Smooth muscle cell of the brain vasculature (primary cell): ENCODE measurements around the gene RASAL1.

Experiments
- DNase-seq: peaks from one replicate; pipeline ENCODE4 v3.0.0-alpha.2; 2012; ENCODE audit warnings: low read depth, low spot score

RASAL1 gene

GRCh38 chr12:113097716-113098440, 37.7 kb downstream of the RASAL1 start:
- no peak for DNase-seq

DNA sequence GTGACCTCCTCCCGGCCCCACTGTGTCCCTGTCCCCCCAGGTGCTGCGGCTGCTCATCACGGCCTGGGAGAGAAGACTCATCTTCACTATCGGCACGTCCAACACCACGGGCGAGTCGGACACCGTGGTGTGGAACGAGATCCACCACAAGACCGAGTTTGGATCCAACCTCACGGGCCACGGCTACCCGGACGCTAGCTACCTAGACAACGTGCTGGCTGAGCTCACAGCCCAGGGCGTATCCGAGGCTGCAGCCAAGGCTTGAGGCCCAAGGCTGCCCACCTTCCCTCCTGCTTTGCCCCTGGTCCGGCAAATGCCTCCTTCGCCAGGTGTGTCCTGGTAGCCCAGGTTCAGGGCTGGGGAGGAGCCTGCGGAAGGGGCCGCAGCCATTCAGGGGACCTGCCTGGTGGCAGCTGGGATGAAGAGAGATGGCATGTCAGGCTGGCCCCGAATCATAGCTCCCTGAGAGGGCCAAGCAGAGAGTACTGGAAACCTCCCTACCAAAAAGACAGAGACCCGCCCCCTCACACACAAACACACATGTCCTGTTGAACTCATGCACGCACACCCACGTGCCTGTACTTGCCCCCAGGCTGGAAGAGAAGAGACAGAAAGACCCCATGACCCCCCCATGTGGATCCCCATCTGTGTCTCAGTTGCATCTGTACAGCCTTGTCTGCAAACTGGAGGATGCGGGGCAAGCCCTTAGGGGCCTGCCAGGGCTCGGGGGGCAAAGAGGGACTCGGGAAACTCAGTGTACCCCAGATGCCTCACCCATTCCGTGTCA, 38.7 kb downstream of the RASAL1 start:
- no peak for DNase-seq

GRCh38 chr12:113095405-113095804, 40.2 kb downstream of the RASAL1 start:
- DNase-seq, result no peak

DNA sequence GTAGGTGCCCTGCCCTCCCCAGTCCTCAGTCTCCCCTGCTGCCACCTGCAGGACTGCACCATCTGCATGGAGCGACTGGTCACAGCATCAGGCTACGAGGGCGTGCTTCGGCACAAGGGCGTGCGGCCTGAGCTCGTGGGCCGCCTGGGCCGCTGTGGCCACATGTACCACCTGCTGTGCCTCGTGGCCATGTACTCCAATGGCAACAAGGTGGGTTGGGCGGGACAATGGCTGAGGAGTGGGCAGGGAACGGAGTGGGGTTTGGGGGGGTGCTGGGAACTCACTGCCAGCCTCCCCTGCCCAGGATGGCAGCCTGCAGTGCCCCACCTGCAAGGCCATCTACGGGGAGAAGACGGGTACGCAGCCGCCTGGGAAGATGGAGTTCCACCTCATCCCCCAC, 40.8 kb downstream of the RASAL1 start:
- DNase-seq, result no peak

- no peak for DNase-seq
These were observed 42.0 kb downstream of the RASAL1 start for GRCh38 chr12:113093409-113094101.

DNA sequence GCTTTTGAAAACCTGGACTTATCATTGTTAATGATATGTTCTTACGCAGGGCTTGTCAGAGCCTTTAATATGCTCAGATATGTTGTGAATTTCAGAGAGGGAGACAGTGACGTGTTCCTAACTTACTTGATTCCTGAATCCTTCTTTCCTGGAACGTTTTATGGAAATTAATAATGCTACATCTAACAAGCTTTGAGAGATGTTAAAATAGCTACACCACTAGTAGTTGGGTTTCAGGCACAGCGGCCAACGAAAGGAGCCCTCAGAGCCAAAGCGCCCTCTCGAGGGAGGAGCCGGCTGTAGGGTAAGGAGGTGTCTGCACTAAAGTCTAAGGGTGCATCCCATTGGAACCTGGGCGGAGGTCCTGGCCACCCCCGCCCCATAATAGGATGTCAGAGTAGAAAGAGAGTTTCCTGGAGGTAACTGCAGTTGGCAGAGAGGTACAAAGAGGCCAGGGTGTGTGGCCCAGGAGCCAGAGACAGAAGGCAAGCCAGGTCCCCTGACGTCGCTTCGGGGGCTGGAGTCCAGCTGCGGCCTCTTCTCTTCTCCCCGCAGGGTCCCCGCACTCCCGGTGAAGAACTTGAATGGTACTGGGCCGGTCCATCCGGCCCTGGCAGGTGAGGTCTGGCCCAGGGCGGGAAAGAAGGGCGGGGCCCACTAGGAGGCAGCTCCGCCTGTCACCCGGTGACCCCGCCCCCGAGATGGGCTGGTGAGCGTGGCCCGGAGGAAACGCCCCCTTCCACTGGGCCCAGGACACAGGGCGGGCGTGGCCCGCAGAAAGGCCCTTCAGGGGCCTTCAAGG, 42.8 kb downstream of the RASAL1 start:
- DNase-seq, result no peak

DNA sequence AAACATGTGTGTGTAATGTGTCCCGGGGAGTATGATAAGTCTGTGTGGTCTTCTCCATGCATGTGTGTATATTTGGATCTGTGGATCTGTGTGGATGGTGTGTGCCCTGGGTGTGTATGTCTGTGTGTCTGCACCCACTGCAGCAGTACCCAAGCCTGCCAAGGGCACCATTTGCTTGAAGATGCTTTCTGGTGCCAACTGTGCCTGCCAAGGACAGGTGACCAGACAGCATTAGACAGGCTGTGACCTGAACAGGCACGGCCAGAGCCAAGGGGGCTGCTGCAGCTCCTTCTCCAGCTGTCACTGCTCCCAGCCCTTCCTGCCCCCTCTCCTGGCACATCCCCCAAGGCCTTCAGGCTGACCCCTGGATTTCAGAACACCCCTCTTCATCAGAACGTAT, 44.1 kb downstream of the RASAL1 start:
- DNase-seq, result no peak

- DNase-seq, result no peak
These were observed 44.8 kb downstream of the RASAL1 start for GRCh38 chr12:113090740-113091139.

DNA sequence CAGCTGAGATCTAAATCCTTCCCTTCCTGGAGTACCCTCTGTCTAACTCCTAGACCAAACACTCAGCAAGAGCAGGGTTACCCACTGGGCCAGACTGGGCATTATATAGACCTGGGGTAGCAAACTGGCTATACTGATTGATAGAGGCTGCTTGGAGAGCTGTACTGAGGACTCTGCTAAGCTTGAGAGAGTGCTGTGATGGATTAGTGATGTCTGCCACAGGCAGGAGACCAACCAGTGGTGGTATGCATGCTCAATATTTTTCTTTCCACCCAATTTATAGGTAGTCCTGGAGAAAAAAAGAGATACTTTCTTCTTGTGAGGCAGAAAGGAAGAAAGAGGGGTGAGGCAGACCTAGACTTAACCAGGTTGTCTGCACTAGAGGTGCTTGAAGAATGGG, 45.7 kb downstream of the RASAL1 start:
- no peak for DNase-seq

DNA sequence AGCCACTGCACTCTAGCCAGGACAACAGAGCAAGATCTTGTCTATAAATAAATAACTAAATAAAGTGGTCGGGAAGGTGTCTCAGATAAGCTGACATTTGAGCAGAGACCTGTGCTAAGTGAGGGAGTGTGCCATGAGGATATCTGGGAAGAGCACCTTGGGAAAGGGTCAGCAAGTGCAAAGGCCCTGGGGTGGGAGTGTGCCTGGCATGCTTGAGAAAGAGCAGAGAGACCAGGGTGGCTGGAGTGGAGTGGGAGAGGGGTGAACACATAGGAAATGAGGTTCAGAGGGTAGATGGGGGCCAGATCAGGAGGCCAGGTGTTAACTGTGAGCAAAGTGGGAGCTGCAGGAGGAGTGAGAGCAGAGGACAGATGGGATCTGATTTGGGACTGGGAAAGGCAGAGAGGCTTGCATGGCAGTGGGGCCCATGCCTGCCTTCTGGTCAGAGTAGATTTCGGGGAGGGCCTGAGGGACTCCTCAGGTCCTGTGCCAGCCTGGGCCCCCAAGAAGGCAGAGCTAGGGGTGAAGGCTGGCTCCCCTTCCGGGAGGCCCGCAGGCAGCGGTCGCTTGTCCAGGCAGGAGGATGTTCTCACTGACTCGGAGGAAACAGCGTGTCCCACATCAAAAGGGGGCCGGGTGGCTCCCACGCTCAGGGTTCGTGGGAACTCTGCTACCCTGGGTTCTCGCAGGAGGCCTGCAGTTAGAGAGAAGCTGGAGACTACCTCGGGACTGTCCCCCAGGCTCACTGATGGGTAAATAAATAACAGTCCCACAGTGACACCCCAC, 46.4 kb downstream of the RASAL1 start:
- DNase-seq, result no peak

GRCh38 chr12:113088037-113088436, 47.5 kb downstream of the RASAL1 start:
- no peak for DNase-seq

- DNase-seq, result no peak
These were observed 48.4 kb downstream of the RASAL1 start for GRCh38 chr12:113087193-113087592.

DNA sequence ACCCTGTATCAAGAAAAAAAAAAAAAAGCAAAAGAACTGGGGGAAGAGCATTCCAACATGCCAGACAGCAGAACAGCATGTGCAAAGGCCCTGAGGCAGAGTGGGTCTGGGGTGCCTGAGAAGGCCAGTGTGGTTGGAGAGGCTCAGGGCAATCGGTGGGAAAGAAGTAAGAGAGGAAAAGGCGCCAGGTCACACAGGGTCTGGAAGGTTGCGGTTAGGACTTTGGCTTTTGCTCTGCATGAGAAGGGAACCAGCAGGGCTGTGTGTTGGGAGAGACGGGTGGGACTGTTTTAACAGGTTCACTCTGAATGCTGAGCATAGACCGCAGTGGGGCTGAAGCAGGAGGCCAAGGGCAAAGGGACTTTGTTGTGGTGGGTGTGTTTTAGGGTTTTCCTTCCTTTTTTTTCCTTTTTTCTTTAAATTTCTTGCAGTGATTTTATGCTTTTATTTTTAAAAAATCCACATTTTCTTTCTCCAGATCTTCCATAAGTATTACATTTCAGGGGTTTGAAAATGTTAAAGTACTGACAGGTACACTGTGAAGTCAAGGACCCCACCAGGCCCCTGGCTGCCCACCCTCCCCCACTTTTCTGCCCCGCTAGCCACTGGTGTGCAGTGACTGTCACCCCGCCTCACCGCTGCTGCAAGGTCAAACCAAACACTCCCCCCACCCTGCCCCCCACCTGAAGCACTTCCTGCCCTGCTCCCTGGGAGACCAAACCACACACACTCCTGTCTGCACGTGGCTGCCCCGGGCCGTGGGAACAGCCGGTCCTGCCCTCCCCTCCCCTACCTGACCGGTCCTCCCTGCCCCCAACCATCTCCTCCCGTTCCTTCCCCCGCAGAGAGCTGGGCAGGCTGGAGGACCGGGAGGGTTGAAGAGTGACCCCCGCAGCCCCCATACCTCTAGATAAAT, 49.1 kb downstream of the RASAL1 start:
- DNase-seq, result no peak

- no peak for DNase-seq
These were observed 51.6 kb downstream of the RASAL1 start for GRCh38 chr12:113083863-113084435.

GRCh38 chr12:113082486-113083148, 52.9 kb downstream of the RASAL1 start:
- DNase-seq, result no peak

- no peak for DNase-seq
These were observed 53.7 kb downstream of the RASAL1 start for GRCh38 chr12:113081873-113082272.

DNA sequence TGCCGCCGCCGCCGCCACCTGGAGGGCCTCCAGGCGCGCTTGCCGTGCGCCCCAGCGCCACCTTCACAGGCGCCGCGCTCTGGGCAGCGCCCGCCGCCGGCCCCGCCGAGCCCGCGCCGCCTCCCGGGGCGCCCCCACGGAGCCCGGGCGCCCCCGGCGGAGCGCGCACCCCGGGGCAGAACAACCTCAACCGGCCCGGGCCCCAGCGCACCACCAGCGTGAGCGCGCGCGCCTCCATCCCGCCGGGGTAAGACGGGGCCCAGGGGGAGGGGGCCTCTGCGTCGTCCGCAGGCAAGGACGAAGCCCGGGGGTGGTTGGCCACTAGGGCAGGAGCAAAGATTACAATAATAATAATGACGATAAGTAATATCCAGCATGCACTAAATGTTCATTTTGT, 57.7 kb downstream of the RASAL1 start:
- no peak for DNase-seq

DNA sequence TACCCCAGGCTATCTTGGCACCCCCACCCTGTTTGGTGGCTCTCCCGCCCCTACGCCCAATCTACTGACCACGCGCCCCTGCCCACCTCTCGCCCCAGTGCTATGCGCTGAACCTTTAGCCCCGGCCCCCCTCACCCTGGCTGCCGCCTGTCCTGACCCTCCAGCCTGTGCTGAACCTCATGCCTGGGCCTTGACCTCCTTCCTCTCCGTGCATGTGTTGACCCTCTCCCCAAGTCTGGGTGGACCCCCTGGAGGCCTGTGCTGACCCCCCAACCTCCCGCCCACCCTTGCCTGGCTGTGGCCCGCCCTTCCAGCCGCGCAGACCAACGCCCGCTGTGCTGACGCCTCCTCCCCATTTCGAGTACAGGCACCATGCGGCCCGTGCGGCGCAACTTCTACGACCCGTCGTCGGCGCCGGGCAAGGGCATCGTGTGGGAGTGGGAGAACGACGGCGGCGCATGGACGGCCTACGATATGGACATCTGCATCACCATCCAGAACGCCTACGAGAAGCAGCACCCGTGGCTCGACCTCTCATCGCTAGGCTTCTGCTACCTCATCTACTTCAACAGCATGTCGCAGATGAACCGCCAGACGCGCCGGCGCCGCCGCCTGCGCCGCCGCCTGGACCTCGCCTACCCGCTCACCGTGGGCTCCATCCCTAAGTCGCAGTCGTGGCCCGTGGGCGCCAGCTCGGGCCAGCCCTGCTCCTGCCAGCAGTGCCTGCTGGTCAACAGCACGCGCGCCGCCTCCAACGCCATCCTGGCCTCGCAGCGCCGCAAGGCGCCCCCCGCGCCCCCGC, 58.3 kb downstream of the RASAL1 start:
- no peak for DNase-seq
